GM19193 (cell line): ENCODE data around the gene RASAL2.

Experiments
- POLR2A ChIP-seq: IDR thresholded peaks from 4 replicates; pipeline ENCODE4 v1.6.1; 2011; ENCODE audit not compliant: insufficient read depth, insufficient read length; ENCODE audit errors: extremely low read depth

Gene RASAL2

DNA sequence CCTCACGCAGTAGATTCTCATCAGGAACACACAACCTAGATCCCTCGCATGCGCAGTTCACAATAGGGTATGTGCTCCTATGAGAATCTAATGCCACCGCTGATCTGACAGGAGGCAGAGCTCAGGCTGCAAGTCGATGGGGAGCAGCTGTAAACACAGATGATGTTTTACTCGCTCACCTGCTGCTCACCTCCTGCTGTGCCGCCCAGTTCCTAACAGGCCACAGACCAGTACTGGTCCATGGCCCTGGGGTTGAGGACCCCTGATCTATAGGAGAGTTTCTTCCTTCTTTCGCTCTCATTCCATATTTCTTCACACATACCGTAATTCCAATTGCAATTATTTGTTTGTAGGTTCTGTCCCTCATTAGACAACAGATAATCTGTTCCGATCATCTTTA, 299.5 kb downstream of the RASAL2 start:
- TF ChIP-seq POLR2A, result no peak

GRCh38 chr1:178396789-178397188, 302.9 kb downstream of the RASAL2 start:
- no peak for TF ChIP-seq POLR2A

GRCh38 chr1:178397678-178398077, 303.8 kb downstream of the RASAL2 start:
- TF ChIP-seq POLR2A, result no peak

DNA sequence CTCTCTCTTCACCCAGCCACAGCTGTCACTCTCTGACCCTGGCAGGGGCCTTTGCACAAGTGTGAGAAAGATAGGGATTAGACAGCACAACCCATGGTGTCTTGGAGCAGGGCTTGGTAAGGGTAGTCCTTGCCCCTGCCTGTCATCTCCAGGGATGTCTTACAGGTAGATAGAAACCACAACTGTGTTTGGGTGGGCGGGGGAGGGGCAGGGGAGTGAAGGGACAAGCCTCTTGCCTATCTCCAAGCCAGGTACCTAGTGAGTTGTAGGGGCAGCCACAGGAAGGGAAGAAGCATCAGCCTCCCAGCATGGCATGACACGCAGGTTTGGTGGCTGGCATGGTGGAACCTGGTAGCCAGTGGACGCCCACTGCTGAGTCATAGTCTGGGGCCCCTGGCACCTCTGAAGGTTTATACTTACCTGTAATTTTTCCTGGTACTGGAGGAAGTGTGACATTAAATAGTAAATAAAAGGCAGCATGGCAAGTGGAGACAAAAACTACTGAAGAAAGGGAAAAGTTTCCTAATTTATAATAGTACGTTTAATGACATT, 305.3 kb downstream of the RASAL2 start:
- TF ChIP-seq POLR2A, result no peak

GRCh38 chr1:178405137-178405536, 311.2 kb downstream of the RASAL2 start:
- TF ChIP-seq POLR2A, result no peak

DNA sequence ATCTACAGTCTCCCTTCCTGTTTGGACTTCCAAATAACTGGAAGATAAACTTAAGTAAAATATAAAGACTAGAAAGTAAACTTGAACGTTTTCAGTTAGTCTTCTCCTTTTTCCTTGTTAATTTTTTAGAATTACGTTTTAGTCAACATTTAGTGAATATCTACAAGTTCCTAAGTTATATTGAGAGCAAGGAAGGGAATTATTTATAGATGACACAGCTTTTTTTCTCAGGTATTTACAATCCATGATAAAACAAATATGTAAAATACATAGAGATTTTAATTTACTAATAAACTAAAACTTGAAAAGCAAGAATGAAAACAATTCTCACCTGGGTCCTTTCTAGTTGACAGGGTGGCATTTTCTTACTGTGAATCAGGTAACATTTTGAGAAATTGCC, 313.3 kb downstream of the RASAL2 start:
- TF ChIP-seq POLR2A, result no peak

DNA sequence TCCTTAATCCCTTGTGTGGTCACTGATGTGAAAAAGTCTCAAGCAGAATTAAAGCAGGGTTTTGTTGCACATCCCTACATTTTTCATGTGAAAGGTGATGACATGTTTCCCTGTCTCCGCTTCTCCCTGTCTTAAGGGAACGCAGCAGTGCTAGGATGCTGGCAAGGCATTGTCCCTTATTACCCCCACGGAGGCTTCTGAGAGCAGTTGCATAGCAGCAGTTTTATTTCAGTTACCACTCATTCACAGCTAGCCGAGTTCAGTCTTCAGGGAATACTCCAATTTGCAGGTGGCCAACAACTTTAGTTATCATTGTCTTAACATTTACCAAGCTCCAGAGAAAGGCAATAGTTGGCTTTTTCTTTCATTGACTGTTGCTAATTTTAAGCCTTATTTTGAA, 313.8 kb downstream of the RASAL2 start:
- TF ChIP-seq POLR2A, result no peak

- TF ChIP-seq POLR2A, result no peak
Measured at GRCh38 chr1:178408871-178409270, 315.0 kb downstream of the RASAL2 start.

DNA sequence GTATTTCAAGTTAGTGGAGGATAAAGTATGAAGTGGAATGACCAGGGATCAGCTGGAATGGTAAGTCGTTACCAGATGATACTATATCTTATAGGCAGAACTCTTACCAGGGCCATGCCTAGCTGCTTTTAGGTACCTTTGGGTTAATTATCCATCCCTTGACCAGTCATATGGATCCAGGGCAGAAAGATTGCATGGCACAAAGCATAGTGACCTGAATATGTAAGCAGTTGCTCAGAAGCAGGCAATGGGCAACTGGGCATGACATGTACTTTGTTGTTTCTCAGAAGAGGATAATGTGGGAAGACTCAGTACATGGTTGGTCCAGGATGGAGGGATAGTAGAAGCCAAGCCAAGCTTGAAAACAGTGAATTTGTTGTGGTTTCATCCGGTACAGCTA, 315.6 kb downstream of the RASAL2 start:
- no peak for TF ChIP-seq POLR2A

DNA sequence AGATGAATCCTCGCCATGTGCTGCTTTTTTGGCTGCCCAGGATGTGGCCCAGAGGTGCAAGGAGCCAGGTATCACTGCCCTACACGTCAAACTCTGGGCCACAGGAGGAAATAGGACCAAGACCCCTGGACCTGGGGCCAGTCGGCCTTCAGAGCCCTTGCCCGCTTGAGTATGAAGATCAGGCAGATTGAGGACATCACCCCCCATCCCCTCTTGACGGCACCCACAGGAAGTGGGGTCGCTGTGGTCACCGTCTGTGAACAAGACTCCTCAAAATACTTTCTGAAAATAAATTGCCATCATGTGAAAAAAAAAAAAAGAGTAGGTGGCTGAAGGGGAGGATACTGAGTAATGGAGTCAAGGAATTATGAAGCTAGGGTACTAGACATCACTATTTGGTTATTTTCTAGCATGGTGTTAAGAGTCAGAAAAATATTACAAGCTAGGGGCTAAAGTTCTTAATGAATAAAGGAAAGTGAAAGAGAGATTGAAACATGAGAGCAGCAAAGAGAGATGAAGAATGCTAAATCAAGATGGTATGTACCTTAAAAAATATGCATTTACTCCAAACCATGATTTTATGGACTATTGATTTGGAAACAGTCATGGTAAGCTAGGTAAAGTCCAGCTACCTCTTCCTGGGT, 318.0 kb downstream of the RASAL2 start:
- no peak for TF ChIP-seq POLR2A

DNA sequence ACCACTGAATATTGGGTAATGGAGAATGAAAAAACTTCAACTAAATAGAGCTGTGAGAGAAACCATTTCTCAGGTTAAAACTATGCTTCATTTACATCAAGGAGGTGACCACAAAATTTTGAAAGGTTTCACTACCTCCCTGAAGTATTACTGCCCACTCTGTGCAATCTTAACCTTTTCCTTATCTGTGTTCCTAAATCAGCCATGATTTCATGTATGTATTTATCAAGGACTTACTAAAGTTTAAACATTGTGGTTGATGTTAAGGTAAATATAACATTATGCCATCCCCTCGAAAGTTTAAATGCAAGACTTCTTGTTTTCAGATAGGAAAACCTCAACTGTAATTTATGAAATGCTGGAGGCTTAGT, 318.5 kb downstream of the RASAL2 start:
- no peak for TF ChIP-seq POLR2A

- TF ChIP-seq POLR2A, result no peak
Measured at GRCh38 chr1:178417858-178418257, 324.0 kb downstream of the RASAL2 start.

DNA sequence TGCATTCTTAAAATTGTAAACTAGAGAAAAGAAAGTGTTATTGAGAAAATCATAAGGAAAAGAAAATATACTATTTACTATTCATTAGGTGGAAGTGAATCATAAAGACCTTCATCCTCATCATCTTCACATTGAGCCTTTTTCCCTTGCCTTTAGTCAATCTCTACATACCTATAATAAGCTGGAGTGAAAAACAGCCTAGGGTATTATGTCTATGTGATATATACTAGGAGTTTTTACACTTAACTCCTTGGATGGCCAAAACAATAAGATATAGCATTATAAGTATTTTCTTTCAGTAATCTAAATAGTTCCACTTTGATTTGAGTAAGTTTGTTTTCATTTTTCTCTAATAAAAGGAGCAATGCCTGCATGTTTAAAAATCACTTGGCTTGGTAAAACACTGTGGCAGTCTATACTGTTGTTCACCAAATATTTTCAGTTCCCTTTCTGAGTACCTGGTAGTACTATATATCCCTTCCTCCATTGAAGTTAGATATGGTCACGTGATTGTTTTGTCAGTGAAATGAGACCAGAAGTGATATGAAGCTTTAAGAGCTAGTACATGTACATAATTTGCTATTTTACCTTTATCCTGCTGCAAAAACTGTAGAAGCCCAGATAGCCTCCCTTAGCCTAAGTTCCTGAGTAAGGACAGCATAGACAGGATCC, 324.5 kb downstream of the RASAL2 start:
- no peak for TF ChIP-seq POLR2A

GRCh38 chr1:178434360-178434759, 340.5 kb downstream of the RASAL2 start:
- no peak for TF ChIP-seq POLR2A

DNA sequence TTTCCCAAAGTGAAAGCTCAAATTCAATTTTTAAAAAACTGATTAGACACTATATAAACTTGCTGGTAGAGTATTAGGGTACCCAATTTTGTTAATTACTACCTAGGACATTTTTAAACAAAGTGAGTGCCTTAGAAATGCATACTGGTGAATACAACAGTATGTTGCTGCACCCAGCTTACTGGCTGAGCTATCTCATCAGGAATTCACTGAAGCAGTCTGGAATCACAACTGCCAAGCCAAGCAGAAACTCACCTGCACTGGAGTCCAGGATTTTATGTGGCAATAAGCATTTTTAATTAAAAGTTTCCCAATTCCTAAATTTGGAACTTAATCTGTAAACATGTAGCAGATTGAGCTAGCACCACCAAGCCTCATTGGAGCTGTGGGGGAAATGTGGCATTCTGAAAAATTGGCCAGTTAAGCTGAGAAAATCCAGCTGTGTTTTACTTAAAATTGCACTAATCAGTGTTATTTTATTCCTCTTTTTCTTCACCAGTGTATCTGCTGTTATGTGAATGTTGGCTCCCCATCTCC, 341.1 kb downstream of the RASAL2 start:
- TF ChIP-seq POLR2A, result no peak

DNA sequence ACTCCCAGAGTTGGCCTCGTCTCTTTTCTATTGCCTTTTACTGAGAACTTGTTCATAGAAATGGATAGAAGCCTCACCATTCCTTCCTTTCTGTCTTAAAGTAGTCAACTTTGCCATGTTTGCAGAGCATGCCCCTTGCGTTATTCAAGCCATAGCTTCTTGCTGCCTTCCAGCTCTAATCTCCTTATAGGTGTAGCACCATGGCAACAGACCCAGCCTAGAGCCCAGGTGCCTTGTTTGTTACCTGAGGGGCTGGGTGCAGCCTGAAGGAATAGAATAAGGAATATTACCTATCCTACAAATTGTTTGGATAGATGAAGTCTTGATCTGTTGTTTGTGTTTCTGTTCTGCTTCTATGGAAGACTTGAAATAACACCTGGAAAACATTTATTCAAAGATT, 343.0 kb downstream of the RASAL2 start:
- TF ChIP-seq POLR2A, result no peak
